ENCODE measurements around the gene CGREF1. TPM values are rescaled to one million over a fixed set of nuclear protein-coding genes. Genes with fewer than 3 reads are reported as not detected.
"Not testable (repeated sequence)": the region's sequence is repeated elsewhere in the genome, so short reads cannot be mapped to it uniquely, and the experiment has no call there.

CGREF1 gene
- total and polyA plus RNA-seq, 4 donors: 0.98 to 16.1 (median 11.7) TPM

DNA sequence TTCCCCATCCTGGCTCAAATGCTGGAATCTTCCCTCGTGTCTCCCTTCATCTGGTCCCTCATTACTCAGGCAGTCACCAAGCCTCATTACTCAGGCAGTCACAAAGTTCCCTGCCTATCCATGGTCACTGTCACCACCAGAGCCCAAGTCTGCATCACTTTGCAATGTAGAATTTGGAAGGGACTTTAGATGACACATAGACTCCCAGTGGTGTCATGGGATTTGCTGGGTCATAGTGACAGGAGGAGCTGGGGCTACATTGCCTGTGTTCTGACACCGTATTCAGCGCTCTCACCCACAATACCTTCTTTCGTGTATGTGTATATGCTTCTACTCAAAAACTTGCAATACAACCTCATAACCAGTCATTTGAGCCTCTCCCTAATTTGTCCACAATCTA is 42.6 kb downstream of the CGREF1 start:
- Histone ChIP-seq H3K9me3 (ENCODE audit: control insufficient read depth in 4 of 4, low read length in 3 of 4) (no peaks in the 10 kb centered on the region), H3K4me3 (ENCODE audit: low read depth in 1 of 3, low read length in 3 of 3) (no peak overlapping the region), H3K9ac (ENCODE audit: low read depth in 1 of 2, low read length in 2 of 2) (no peak overlapping the region), H3K36me3 (ENCODE audit: control insufficient read depth in 4 of 4, insufficient read depth in 3 of 4, low read depth in 1 of 4, low read length in 3 of 4) (no peaks in the 10 kb centered on the region), H3K4me1 (ENCODE audit: control insufficient read depth in 4 of 4, insufficient read depth in 4 of 4, low read length in 3 of 4) (peaks cover 5 to 29% (median 10%) of the 10 kb centered on the region in 4 donors), H3K27ac (ENCODE audit: low read depth in 1 of 2, low read length in 2 of 2) (peak overlapping the region in 1 of 2 donors; percentile 0), H3K27me3 (ENCODE audit: control insufficient read depth in 4 of 4, insufficient read depth in 4 of 4, low read length in 3 of 4) (no peaks in the 10 kb centered on the region)
- DNase-seq (ENCODE audit: low spot score): no peak
- TF ChIP-seq NR2F2 (IDR thresholded peaks at IDR 0.05) (no peak), EGR1 (IDR thresholded peaks at IDR 0.05; ENCODE audit: low read depth in 2 of 2) (no peak), RAD21 (IDR thresholded peaks at IDR 0.05) (no peak), YY1 (IDR thresholded peaks at IDR 0.05) (no peak), FOXA1 (IDR thresholded peaks at IDR 0.05) (no peak), HNF4G (IDR thresholded peaks at IDR 0.05) (no peak), REST (IDR thresholded peaks at IDR 0.05) (no peak), GABPA (IDR thresholded peaks at IDR 0.05 in 1 of 2, conservative IDR thresholded peaks at IDR 0.05 in 1 of 2) (no peak), RXRA (IDR thresholded peaks at IDR 0.05) (no peak), FOXA2 (IDR thresholded peaks at IDR 0.05) (no peak), HNF4A (conservative IDR thresholded peaks at IDR 0.05) (no peak), TAF1 (conservative IDR thresholded peaks at IDR 0.05) (no peak), JUND (IDR thresholded peaks at IDR 0.05) (no peak)
- TF ChIP-seq, protein P1, sequence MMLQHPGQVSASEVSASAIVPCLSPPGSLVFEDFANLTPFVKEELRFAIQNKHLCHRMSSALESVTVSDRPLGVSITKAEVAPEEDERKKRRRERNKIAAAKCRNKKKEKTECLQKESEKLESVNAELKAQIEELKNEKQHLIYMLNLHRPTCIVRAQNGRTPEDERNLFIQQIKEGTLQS (IDR thresholded peaks at IDR 0.05): no peak
- TF ChIP-seq, protein P2, sequence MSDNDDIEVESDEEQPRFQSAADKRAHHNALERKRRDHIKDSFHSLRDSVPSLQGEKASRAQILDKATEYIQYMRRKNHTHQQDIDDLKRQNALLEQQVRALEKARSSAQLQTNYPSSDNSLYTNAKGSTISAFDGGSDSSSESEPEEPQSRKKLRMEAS (IDR thresholded peaks at IDR 0.05): no peak
- TF ChIP-seq, protein P3, sequence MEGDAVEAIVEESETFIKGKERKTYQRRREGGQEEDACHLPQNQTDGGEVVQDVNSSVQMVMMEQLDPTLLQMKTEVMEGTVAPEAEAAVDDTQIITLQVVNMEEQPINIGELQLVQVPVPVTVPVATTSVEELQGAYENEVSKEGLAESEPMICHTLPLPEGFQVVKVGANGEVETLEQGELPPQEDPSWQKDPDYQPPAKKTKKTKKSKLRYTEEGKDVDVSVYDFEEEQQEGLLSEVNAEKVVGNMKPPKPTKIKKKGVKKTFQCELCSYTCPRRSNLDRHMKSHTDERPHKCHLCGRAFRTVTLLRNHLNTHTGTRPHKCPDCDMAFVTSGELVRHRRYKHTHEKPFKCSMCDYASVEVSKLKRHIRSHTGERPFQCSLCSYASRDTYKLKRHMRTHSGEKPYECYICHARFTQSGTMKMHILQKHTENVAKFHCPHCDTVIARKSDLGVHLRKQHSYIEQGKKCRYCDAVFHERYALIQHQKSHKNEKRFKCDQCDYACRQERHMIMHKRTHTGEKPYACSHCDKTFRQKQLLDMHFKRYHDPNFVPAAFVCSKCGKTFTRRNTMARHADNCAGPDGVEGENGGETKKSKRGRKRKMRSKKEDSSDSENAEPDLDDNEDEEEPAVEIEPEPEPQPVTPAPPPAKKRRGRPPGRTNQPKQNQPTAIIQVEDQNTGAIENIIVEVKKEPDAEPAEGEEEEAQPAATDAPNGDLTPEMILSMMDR (IDR thresholded peaks at IDR 0.05; ENCODE audit: low read depth, low read length, missing input control): no peak
- 84% methylated on average over 4 of the region's 4 CpGs for WGBS

- Histone ChIP-seq H3K4me1 (ENCODE audit: control insufficient read depth in 4 of 4, insufficient read depth in 4 of 4, low read length in 3 of 4) (peaks cover 4 to 27% (median 11%) of the 10 kb centered on the region in 4 donors), H3K27ac (ENCODE audit: low read depth in 1 of 2, low read length in 2 of 2) (peak overlapping the region in 1 of 2 donors; percentile 14)
- 78% methylated on average over 6 of the region's 6 CpGs for WGBS
Measured at GRCh38 chr2:27075566-27075871, 43.4 kb downstream of the CGREF1 start.

More at GRCh38 chr2:27075566-27075871, 43.4 kb downstream of the CGREF1 start:
- H3K4me3 ChIP-seq (ENCODE audit: low read depth in 1 of 3, low read length in 3 of 3); H3K36me3 ChIP-seq (ENCODE audit: control insufficient read depth in 4 of 4, insufficient read depth in 3 of 4, low read depth in 1 of 4, low read length in 3 of 4); H3K9ac ChIP-seq (ENCODE audit: low read depth in 1 of 2, low read length in 2 of 2); H3K9me3 ChIP-seq (ENCODE audit: control insufficient read depth in 4 of 4, low read length in 3 of 4); H3K27me3 ChIP-seq (ENCODE audit: control insufficient read depth in 4 of 4, insufficient read depth in 4 of 4, low read length in 3 of 4); DNase-seq (ENCODE audit: low spot score): not testable (repeated sequence)
